DND-41 (cell line): ENCODE results near the gene CCDC82.

Source experiments
- ATAC-seq: fragments of 200-7000 bp; cut with Tn5 transposase; 3 replicates; pipeline ENCODE4 v1.9.1; 2021; ENCODE audit warnings: low read depth; ENCODE audit not compliant: insufficient read depth
- DNase-seq: peaks from one replicate; pipeline ENCODE4 v3.0.0-alpha.2; 2020
- H2AFZ ChIP-seq: 2 replicates; pipeline ENCODE4 v1.6.0; 2012; ENCODE audit warnings: low read depth, low read length
- H3K27ac ChIP-seq: 2 replicates; pipeline ENCODE4 v1.5.1; 2012; ENCODE audit warnings: low read length, inconsistent platforms
- H3K27me3 ChIP-seq: fragments of 200-600 bp; sonication (generic); 2 replicates; pipeline ENCODE4 v1.6.0; 2012; ENCODE audit warnings: low read length, mild to moderate bottlenecking, inconsistent platforms; ENCODE audit not compliant: insufficient read depth, poor library complexity
- H3K36me3 ChIP-seq: 2 replicates; pipeline ENCODE4 v1.5.1; 2012; ENCODE audit warnings: low read length, inconsistent platforms; ENCODE audit not compliant: insufficient read depth
- H3K4me1 ChIP-seq: 2 replicates; pipeline ENCODE4 v1.5.1; 2012; ENCODE audit warnings: mild to moderate bottlenecking, low read length; ENCODE audit not compliant: insufficient read depth
- H3K4me2 ChIP-seq: 2 replicates; pipeline ENCODE4 v1.6.0; 2012; ENCODE audit warnings: mild to moderate bottlenecking, moderate library complexity, low read length, inconsistent platforms; ENCODE audit not compliant: insufficient read depth
- H3K4me3 ChIP-seq, 2 experiments: fragments of 200-600 bp in 1 of 2; shearing (Covaris generic) in 1 of 2; 2 replicates each; pipeline ENCODE4 v1.5.1; 2012 to 2016; ENCODE audit warnings: inconsistent platforms in 2 of 2, low read length in 2 of 2, mild to moderate bottlenecking in 2 of 2, low read depth in 1 of 2, moderate library complexity in 1 of 2
- H3K79me2 ChIP-seq: 2 replicates; pipeline ENCODE4 v1.6.0; 2012; ENCODE audit warnings: low read length, inconsistent platforms; ENCODE audit not compliant: insufficient read depth
- H3K9ac ChIP-seq: 2 replicates; pipeline ENCODE4 v1.6.0; 2012; ENCODE audit warnings: low read depth, mild to moderate bottlenecking, inconsistent platforms, low read length, moderate library complexity
- H3K9me3 ChIP-seq: 2 replicates; pipeline ENCODE4 v1.5.1; 2012; ENCODE audit warnings: low read length, moderate library complexity, mild to moderate bottlenecking, inconsistent platforms; ENCODE audit not compliant: insufficient read depth, severe bottlenecking
- H4K20me1 ChIP-seq: 2 replicates; pipeline ENCODE4 v1.6.0; 2012; ENCODE audit warnings: low read length; ENCODE audit not compliant: insufficient read depth
- EZH2 ChIP-seq: IDR thresholded peaks from 3 replicates; pipeline ENCODE4 v1.6.1; 2012; ENCODE audit warnings: borderline replicate concordance, low read depth, mild to moderate bottlenecking, moderate library complexity, low read length, inconsistent platforms; ENCODE audit not compliant: severe bottlenecking
- TF ChIP-seq, protein P1 (sequence below): IDR thresholded peaks from 2 replicates; pipeline ENCODE4 v1.5.1; 2012; ENCODE audit warnings: borderline replicate concordance, low read length, moderate library complexity, mild to moderate bottlenecking; ENCODE audit not compliant: poor library complexity, severe bottlenecking; ENCODE audit errors: extremely low read depth

Gene CCDC82

DNA sequence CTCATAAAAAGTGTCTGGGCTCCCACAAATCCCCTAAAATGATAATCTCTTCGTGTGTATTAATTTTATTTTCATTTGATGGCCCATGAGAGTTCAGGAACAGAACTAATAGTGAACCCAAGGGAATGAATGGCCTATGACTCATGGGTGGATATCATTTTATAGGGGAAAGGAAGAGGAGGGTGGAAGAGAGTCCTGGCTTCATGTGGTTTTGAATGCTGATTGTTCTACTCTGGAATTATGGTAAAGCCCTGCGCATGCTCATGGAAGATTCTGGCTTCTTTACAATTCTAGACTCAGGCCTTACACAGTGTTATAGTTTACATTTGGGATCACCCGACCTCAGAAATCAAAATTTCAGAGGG, 82.0 kb downstream of the CCDC82 start:
- no peaks in the 10 kb centered on the region for H3K79me2 ChIP-seq
- H3K27ac ChIP-seq = no peak overlapping the region
- H3K9ac ChIP-seq = no peak overlapping the region

DNA sequence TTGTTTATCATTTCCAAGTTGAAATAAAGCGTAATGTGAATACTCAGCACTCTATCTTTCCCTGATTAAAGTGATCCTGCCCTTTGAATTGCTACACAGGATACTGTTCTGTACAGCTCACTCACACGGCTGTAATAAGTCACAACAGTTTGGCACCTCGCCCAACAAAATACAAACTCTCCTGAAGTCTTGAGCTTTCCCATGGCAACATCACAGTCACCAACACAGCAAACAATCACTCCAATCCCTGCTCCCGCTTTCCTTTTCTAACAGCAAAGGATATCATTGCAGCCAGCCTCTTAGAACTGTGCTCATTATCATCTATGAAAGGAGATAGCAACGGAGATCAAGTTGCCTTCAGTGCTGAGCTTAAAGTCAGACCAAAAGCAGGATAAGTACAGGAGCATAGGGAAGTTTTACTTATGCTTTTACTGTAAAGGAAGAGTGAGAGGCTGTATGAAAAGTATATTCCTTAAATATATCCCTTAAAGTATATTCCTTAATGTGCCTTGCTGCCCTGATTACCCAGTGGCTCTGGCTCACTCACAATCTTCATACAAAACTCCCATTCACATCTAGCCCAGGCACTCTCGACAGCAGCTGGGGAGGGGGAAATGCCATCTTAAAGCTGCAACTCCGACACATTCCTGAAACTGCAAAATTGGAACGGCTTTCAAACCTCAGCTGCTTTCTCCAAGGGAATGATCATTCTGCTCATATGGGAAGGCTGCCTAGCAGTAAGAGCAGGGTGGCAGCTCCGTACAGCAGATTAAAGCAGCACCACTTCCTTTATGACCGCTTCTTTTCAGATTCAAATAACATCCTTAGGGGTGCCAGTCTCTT, 82.6 kb downstream of the CCDC82 start:
- ATAC-seq = no peak
- Histone ChIP-seq H3K9ac (no peak overlapping the region), H2AFZ (no peak overlapping the region), H3K4me2 (no peak overlapping the region), H4K20me1 (no peaks in the 10 kb centered on the region), H3K27me3 (no peaks in the 10 kb centered on the region), H3K4me3 (no peak overlapping the region), H3K4me1 (no peaks in the 10 kb centered on the region), H3K36me3 (no peaks in the 10 kb centered on the region), H3K27ac (no peak overlapping the region), H3K9me3 (no peaks in the 10 kb centered on the region), H3K79me2 (no peaks in the 10 kb centered on the region)
- DNase-seq = no peak
- TF ChIP-seq EZH2 = no peak
- TF ChIP-seq, protein P1, sequence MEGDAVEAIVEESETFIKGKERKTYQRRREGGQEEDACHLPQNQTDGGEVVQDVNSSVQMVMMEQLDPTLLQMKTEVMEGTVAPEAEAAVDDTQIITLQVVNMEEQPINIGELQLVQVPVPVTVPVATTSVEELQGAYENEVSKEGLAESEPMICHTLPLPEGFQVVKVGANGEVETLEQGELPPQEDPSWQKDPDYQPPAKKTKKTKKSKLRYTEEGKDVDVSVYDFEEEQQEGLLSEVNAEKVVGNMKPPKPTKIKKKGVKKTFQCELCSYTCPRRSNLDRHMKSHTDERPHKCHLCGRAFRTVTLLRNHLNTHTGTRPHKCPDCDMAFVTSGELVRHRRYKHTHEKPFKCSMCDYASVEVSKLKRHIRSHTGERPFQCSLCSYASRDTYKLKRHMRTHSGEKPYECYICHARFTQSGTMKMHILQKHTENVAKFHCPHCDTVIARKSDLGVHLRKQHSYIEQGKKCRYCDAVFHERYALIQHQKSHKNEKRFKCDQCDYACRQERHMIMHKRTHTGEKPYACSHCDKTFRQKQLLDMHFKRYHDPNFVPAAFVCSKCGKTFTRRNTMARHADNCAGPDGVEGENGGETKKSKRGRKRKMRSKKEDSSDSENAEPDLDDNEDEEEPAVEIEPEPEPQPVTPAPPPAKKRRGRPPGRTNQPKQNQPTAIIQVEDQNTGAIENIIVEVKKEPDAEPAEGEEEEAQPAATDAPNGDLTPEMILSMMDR = no peak

More for the DNA sequence above, 82.0 kb downstream of the CCDC82 start:
- no peak for DNase-seq
- Histone ChIP-seq H3K4me2 (no peak overlapping the region), H3K9me3 (no peaks in the 10 kb centered on the region), H3K27me3 (no peaks in the 10 kb centered on the region), H3K4me1 (no peaks in the 10 kb centered on the region), H2AFZ (no peak overlapping the region), H4K20me1 (no peaks in the 10 kb centered on the region), H3K4me3 (no peak overlapping the region), H3K36me3 (no peaks in the 10 kb centered on the region)
- no peak for TF ChIP-seq EZH2
- TF ChIP-seq, protein P1 = no peak
- no peak for ATAC-seq

DNA sequence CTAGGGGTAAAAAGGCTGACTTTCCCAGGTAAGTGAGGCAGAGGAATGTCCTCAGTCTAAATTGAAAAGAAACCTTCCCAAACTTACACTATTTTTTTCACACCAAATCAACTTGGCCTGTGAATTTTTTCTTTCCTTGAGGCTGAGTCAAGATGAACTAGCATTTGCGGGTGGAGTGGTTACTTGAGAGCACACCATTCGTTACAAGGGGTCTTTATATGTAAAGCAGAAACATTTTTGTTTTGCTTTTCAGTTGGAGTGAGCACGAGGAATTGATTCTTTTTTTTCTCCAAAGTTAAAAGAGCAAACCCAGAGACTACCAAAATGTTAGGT, 83.1 kb downstream of the CCDC82 start:
- no peak overlapping the region for H3K4me3 ChIP-seq
- no peaks in the 10 kb centered on the region for H3K79me2 ChIP-seq
- no peaks in the 10 kb centered on the region for H4K20me1 ChIP-seq
- no peaks in the 10 kb centered on the region for H3K4me1 ChIP-seq
- no peak for TF ChIP-seq EZH2
- TF ChIP-seq, protein P1 = no peak
- ATAC-seq (no peak), DNase-seq (no peak)
- no peak overlapping the region for H3K27ac ChIP-seq
- H3K9ac ChIP-seq = no peak overlapping the region
- no peaks in the 10 kb centered on the region for H3K9me3 ChIP-seq
- no peaks in the 10 kb centered on the region for H3K27me3 ChIP-seq
- no peak overlapping the region for H3K4me2 ChIP-seq
- no peaks in the 10 kb centered on the region for H3K36me3 ChIP-seq
- H2AFZ ChIP-seq = no peak overlapping the region
